ENCODE measurements around the gene POMGNT1.

GRCh38 chr1:46210561-46210960, 12.3 kb upstream of the POMGNT1 start:
- TF ChIP-seq CTCF (IDR thresholded peaks at IDR 0.05) (no peak), EP300 (IDR thresholded peaks at IDR 0.05) (no peak), POLR2A (IDR thresholded peaks at IDR 0.05) (no peak), POLR2AphosphoS5 (IDR thresholded peaks at IDR 0.05) (no peak)
